HEK293 (cell line): ENCODE results near the gene COBL.

Source experiments
- CTCF ChIA-PET: fragments of 350-600 bp; formaldehyde crosslinking; extraction: SDS; loops from one replicate; lab custom pipeline; 2021; ENCODE audit warnings: antibody characterized with exemption; lab: Yijun Ruan, JAX
- POLR2A ChIA-PET: fragments of 300-600 bp; formaldehyde crosslinking; extraction: SDS; loops from one replicate; lab custom pipeline; 2020; ENCODE audit warnings: antibody characterized with exemption, inconsistent platforms; lab: Yijun Ruan, JAX
- H3K27ac ChIP-seq: fragments of 200-500 bp; sonication (Bioruptor generic); 2 replicates; pipeline ENCODE4 v1.5.1; 2014; ENCODE audit warnings: low read depth, low read length, control low read depth, inconsistent platforms; ENCODE audit errors: extremely low read depth
- H3K36me3 ChIP-seq, 2 experiments: fragments of 200-500 bp in 1 of 2; sonication (Bioruptor generic) in 1 of 2; 1 replicate in 1 of 2; 2 replicates in 1 of 2; pipeline ENCODE4 v1.5.1; 2014 to 2017; ENCODE audit warnings: inconsistent platforms in 2 of 2, low read length in 2 of 2; ENCODE audit not compliant: control insufficient read depth in 2 of 2, insufficient read depth in 1 of 2
- H3K4me1 ChIP-seq: fragments of 200-500 bp; sonication (Bioruptor generic); 2 replicates; pipeline ENCODE4 v1.5.1; 2014; ENCODE audit warnings: mild to moderate bottlenecking, low read length, inconsistent platforms; ENCODE audit not compliant: control insufficient read depth, insufficient read depth
- H3K4me3 ChIP-seq: 2 replicates; pipeline ENCODE4 v1.5.1; 2011; ENCODE audit warnings: low read depth, mild to moderate bottlenecking, control low read depth, low read length, moderate library complexity
- H3K9me3 ChIP-seq: fragments of 200-500 bp; sonication (Bioruptor generic); 2 replicates; pipeline ENCODE4 v1.5.1; 2014; ENCODE audit warnings: low read depth, low read length, inconsistent platforms; ENCODE audit not compliant: control insufficient read depth, insufficient read depth
- BCL11B ChIP-seq: fragments of 450-650 bp; formaldehyde crosslinking; IDR thresholded peaks from 2 replicates; pipeline ENCODE4 v1.5.1; 2016; ENCODE audit warnings: low read depth, missing biosample characterization, missing genetic modification characterization
- GLI4 ChIP-seq: fragments of 450-650 bp; formaldehyde crosslinking; IDR thresholded peaks from 2 replicates; pipeline ENCODE4 v1.5.1; 2016; ENCODE audit warnings: missing biosample characterization, missing genetic modification characterization
- GLIS2 ChIP-seq: fragments of 450-650 bp; formaldehyde crosslinking; IDR thresholded peaks from 2 replicates; pipeline ENCODE4 v1.5.1; 2016; ENCODE audit warnings: missing biosample characterization, missing genetic modification characterization
- REPIN1 ChIP-seq: fragments of 450-650 bp; formaldehyde crosslinking; IDR thresholded peaks from 2 replicates; pipeline ENCODE4 v1.5.1; 2017; ENCODE audit warnings: missing biosample characterization, missing genetic modification characterization, low read depth
- YY1 ChIP-seq: fragments of 450-650 bp; formaldehyde crosslinking; IDR thresholded peaks from 2 replicates; pipeline ENCODE4 v1.5.1; 2018; ENCODE audit warnings: missing biosample characterization, missing genetic modification characterization
- ZNF112 ChIP-seq: fragments of 450-650 bp; formaldehyde crosslinking; IDR thresholded peaks from 2 replicates; pipeline ENCODE4 v1.5.0; 2017; ENCODE audit warnings: missing biosample characterization, missing genetic modification characterization
- ZNF121 ChIP-seq: fragments of 450-650 bp; formaldehyde crosslinking; IDR thresholded peaks from 2 replicates; pipeline ENCODE4 v1.5.1; 2016; ENCODE audit warnings: missing biosample characterization, missing genetic modification characterization
- ZNF169 ChIP-seq: fragments of 450-650 bp; formaldehyde crosslinking; IDR thresholded peaks from 2 replicates; pipeline ENCODE4 v1.5.1; 2016; ENCODE audit warnings: missing biosample characterization, missing genetic modification characterization
- ZNF214 ChIP-seq: fragments of 450-650 bp; formaldehyde crosslinking; IDR thresholded peaks from 2 replicates; pipeline ENCODE4 v1.5.1; 2017; ENCODE audit warnings: missing biosample characterization, mild to moderate bottlenecking, missing genetic modification characterization, borderline replicate concordance
- ZNF223 ChIP-seq: fragments of 450-650 bp; formaldehyde crosslinking; IDR thresholded peaks from 2 replicates; pipeline ENCODE4 v1.5.1; 2016; ENCODE audit warnings: missing biosample characterization, missing genetic modification characterization
- ZNF248 ChIP-seq: fragments of 450-650 bp; formaldehyde crosslinking; IDR thresholded peaks from 2 replicates; pipeline ENCODE4 v1.5.1; 2017; ENCODE audit warnings: missing biosample characterization, missing genetic modification characterization
- ZNF274 ChIP-seq, 2 experiments: fragments of 200-500 bp in 1 of 2; fragments of 450-650 bp in 1 of 2; sonication (Bioruptor generic) in 1 of 2; formaldehyde crosslinking in 1 of 2; IDR thresholded peaks; 2 replicates each; pipeline versions ENCODE4 v1.5.1 to v1.6.1; 2014 to 2016; ENCODE audit warnings: borderline replicate concordance in 1 of 2, inconsistent platforms in 1 of 2, low read length in 1 of 2, missing biosample characterization in 1 of 2, missing genetic modification characterization in 1 of 2
- ZNF350 ChIP-seq: fragments of 450-650 bp; formaldehyde crosslinking; IDR thresholded peaks from 2 replicates; pipeline ENCODE4 v1.5.0; 2017; ENCODE audit warnings: missing biosample characterization, mild to moderate bottlenecking, missing genetic modification characterization
- ZNF488 ChIP-seq: fragments of 450-650 bp; formaldehyde crosslinking; IDR thresholded peaks from 2 replicates; pipeline ENCODE4 v1.5.1; 2016; ENCODE audit warnings: missing biosample characterization, missing genetic modification characterization
- ZNF513 ChIP-seq: fragments of 450-650 bp; IDR thresholded peaks from 2 replicates; pipeline ENCODE4 v1.5.1; 2018; ENCODE audit warnings: missing biosample characterization, missing genetic modification characterization
- ZNF521 ChIP-seq: fragments of 450-650 bp; formaldehyde crosslinking; IDR thresholded peaks from 2 replicates; pipeline ENCODE4 v1.5.1; 2017; ENCODE audit warnings: missing biosample characterization, mild to moderate bottlenecking, missing genetic modification characterization
- ZNF548 ChIP-seq: fragments of 450-650 bp; formaldehyde crosslinking; IDR thresholded peaks from 2 replicates; pipeline ENCODE4 v1.5.1; 2016; ENCODE audit warnings: missing biosample characterization, missing genetic modification characterization
- ZNF596 ChIP-seq: fragments of 450-650 bp; IDR thresholded peaks from 2 replicates; pipeline ENCODE4 v1.5.0; 2018; ENCODE audit warnings: missing biosample characterization, mild to moderate bottlenecking, missing genetic modification characterization, moderate library complexity
- ZNF610 ChIP-seq: fragments of 450-650 bp; formaldehyde crosslinking; IDR thresholded peaks from 2 replicates; pipeline ENCODE4 v1.5.1; 2016; ENCODE audit warnings: missing biosample characterization, missing genetic modification characterization, borderline replicate concordance
- ZNF677 ChIP-seq: fragments of 450-650 bp; IDR thresholded peaks from 2 replicates; pipeline ENCODE4 v1.5.0; 2018; ENCODE audit warnings: missing biosample characterization, mild to moderate bottlenecking, missing genetic modification characterization, moderate library complexity
- ZNF837 ChIP-seq: fragments of 450-650 bp; formaldehyde crosslinking; IDR thresholded peaks from 2 replicates; pipeline ENCODE4 v1.5.1; 2016; ENCODE audit warnings: missing biosample characterization, missing genetic modification characterization
- TF ChIP-seq, protein P1 (sequence below): fragments of 450-650 bp; formaldehyde crosslinking; IDR thresholded peaks from 2 replicates; pipeline ENCODE4 v1.5.1; 2016; ENCODE audit warnings: missing biosample characterization, missing genetic modification characterization, borderline replicate concordance
- TF ChIP-seq, protein P2 (sequence below): fragments of 450-650 bp; formaldehyde crosslinking; IDR thresholded peaks from 2 replicates; pipeline ENCODE4 v1.5.1; 2016; ENCODE audit warnings: missing biosample characterization, missing genetic modification characterization
- TF ChIP-seq, protein P3 (sequence below): fragments of 450-650 bp; formaldehyde crosslinking; IDR thresholded peaks from 2 replicates; pipeline ENCODE4 v1.5.1; 2016; ENCODE audit warnings: missing biosample characterization, missing genetic modification characterization, low read depth
- TF ChIP-seq, protein P4 (sequence below): fragments of 450-650 bp; formaldehyde crosslinking; IDR thresholded peaks from 2 replicates; pipeline ENCODE4 v1.5.1; 2017; ENCODE audit warnings: missing biosample characterization, missing genetic modification characterization

COBL gene

GRCh38 chr7:51029701-51030191 is 286.9 kb downstream of the COBL start (continued):
- TF ChIP-seq, protein P1, sequence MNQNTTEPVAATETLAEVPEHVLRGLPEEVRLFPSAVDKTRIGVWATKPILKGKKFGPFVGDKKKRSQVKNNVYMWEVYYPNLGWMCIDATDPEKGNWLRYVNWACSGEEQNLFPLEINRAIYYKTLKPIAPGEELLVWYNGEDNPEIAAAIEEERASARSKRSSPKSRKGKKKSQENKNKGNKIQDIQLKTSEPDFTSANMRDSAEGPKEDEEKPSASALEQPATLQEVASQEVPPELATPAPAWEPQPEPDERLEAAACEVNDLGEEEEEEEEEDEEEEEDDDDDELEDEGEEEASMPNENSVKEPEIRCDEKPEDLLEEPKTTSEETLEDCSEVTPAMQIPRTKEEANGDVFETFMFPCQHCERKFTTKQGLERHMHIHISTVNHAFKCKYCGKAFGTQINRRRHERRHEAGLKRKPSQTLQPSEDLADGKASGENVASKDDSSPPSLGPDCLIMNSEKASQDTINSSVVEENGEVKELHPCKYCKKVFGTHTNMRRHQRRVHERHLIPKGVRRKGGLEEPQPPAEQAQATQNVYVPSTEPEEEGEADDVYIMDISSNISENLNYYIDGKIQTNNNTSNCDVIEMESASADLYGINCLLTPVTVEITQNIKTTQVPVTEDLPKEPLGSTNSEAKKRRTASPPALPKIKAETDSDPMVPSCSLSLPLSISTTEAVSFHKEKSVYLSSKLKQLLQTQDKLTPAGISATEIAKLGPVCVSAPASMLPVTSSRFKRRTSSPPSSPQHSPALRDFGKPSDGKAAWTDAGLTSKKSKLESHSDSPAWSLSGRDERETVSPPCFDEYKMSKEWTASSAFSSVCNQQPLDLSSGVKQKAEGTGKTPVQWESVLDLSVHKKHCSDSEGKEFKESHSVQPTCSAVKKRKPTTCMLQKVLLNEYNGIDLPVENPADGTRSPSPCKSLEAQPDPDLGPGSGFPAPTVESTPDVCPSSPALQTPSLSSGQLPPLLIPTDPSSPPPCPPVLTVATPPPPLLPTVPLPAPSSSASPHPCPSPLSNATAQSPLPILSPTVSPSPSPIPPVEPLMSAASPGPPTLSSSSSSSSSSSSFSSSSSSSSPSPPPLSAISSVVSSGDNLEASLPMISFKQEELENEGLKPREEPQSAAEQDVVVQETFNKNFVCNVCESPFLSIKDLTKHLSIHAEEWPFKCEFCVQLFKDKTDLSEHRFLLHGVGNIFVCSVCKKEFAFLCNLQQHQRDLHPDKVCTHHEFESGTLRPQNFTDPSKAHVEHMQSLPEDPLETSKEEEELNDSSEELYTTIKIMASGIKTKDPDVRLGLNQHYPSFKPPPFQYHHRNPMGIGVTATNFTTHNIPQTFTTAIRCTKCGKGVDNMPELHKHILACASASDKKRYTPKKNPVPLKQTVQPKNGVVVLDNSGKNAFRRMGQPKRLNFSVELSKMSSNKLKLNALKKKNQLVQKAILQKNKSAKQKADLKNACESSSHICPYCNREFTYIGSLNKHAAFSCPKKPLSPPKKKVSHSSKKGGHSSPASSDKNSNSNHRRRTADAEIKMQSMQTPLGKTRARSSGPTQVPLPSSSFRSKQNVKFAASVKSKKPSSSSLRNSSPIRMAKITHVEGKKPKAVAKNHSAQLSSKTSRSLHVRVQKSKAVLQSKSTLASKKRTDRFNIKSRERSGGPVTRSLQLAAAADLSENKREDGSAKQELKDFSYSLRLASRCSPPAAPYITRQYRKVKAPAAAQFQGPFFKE (tag by site-specific recombination) = no peak
- TF ChIP-seq ZNF112 (tag by site-specific recombination) (no peak), YY1 (no peak), ZNF169 (tag by site-specific recombination) (no peak), ZNF121 (no peak), ZNF274 (IDR thresholded peaks at IDR 0.05; ENCODE audit: low read length) (no peak), ZNF274 (tag by site-specific recombination; IDR thresholded peaks at IDR 0.05; ENCODE audit: borderline replicate concordance) (no peak), GLI4 (no peak), ZNF248 (tag by site-specific recombination) (no peak), ZNF596 (tag by site-specific recombination) (no peak), ZNF610 (tag by site-specific recombination) (no peak), ZNF223 (tag by site-specific recombination) (no peak), ZNF488 (tag by site-specific recombination) (no peak), GLIS2 (no peak), ZNF214 (tag by site-specific recombination) (no peak)
- TF ChIP-seq, all 188 proteins: peak for 0

- H3K4me1 ChIP-seq = no peaks in the 10 kb centered on the region
- H3K4me3 ChIP-seq = no peak overlapping the region
- H3K9me3 ChIP-seq = no peaks in the 10 kb centered on the region
- CTCF ChIA-PET = no interaction called here
- H3K36me3 ChIP-seq = peaks cover 0 to 31% of the 10 kb centered on the region in 2 experiments; a peak in 1 of 3 replicates
- TF ChIP-seq, protein P2, sequence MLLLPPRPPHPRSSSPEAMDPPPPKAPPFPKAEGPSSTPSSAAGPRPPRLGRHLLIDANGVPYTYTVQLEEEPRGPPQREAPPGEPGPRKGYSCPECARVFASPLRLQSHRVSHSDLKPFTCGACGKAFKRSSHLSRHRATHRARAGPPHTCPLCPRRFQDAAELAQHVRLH = no peak
- TF ChIP-seq, protein P3, sequence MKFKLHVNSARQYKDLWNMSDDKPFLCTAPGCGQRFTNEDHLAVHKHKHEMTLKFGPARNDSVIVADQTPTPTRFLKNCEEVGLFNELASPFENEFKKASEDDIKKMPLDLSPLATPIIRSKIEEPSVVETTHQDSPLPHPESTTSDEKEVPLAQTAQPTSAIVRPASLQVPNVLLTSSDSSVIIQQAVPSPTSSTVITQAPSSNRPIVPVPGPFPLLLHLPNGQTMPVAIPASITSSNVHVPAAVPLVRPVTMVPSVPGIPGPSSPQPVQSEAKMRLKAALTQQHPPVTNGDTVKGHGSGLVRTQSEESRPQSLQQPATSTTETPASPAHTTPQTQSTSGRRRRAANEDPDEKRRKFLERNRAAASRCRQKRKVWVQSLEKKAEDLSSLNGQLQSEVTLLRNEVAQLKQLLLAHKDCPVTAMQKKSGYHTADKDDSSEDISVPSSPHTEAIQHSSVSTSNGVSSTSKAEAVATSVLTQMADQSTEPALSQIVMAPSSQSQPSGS = no peak
- TF ChIP-seq YY1 (no peak), REPIN1 (tag by site-specific recombination) (no peak), BCL11B (tag by site-specific recombination) (no peak), ZNF548 (no peak), ZNF677 (tag by site-specific recombination) (no peak), ZNF837 (tag by site-specific recombination) (no peak), ZNF513 (tag by site-specific recombination) (no peak), ZNF521 (tag by site-specific recombination) (no peak), GLI4 (no peak), ZNF350 (tag by site-specific recombination) (no peak)
- TF ChIP-seq, protein P4, sequence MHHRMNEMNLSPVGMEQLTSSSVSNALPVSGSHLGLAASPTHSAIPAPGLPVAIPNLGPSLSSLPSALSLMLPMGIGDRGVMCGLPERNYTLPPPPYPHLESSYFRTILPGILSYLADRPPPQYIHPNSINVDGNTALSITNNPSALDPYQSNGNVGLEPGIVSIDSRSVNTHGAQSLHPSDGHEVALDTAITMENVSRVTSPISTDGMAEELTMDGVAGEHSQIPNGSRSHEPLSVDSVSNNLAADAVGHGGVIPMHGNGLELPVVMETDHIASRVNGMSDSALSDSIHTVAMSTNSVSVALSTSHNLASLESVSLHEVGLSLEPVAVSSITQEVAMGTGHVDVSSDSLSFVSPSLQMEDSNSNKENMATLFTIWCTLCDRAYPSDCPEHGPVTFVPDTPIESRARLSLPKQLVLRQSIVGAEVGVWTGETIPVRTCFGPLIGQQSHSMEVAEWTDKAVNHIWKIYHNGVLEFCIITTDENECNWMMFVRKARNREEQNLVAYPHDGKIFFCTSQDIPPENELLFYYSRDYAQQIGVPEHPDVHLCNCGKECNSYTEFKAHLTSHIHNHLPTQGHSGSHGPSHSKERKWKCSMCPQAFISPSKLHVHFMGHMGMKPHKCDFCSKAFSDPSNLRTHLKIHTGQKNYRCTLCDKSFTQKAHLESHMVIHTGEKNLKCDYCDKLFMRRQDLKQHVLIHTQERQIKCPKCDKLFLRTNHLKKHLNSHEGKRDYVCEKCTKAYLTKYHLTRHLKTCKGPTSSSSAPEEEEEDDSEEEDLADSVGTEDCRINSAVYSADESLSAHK (tag by site-specific recombination) = no peak
- TF ChIP-seq, all 188 proteins: peak for 0
- POLR2A ChIA-PET = no interaction called here
- H3K27ac ChIP-seq = no peak overlapping the region
Measured at GRCh38 chr7:51029131-51029530, 287.5 kb downstream of the COBL start.
